Hematopoietic multipotent progenitor cell treated with erythropoietin and hydrocortisone succinate and interleukin-3 and kit ligand, for 4 days (in vitro differentiated cells): ENCODE results near the gene FAM227B.

Experiments used
- DNase-seq: peaks from one replicate; pipeline ENCODE4 v3.0.0-alpha.2; 2015

The FAM227B gene

GRCh38 chr15:49282366-49282765, 338.3 kb downstream of the FAM227B start:
- no peak for DNase-seq

- no peak for DNase-seq
These were observed 340.8 kb downstream of the FAM227B start for GRCh38 chr15:49279521-49280456.

GRCh38 chr15:49278751-49279150, 341.9 kb downstream of the FAM227B start:
- DNase-seq: no peak
